HepG2 (cell line): ENCODE results near the gene GOLGA7B. TPM values are rescaled to one million over a fixed set of nuclear protein-coding genes. Genes with fewer than 3 reads are reported as not detected.
A peak's percentile ranks its signal among the peaks of the same experiment; 100 is the strongest.

Experiments
- ATAC-seq: fragments of 200-7000 bp; cut with Tn5 transposase; 3 replicates; pipeline ENCODE4 v1.9.1; 2020; ENCODE audit warnings: mild to moderate bottlenecking, moderate library complexity
- BruUV-seq: library from RNA; stranded (reverse); fragments of 400-500 nt; replicated peaks from 2 replicates; lab custom pipeline; 2021; lab: Mats Ljungman, UMichigan
- CTCF ChIA-PET: fragments of 300-600 bp; formaldehyde crosslinking; extraction: SDS; loops from one replicate; lab custom pipeline; 2021; ENCODE audit warnings: low total read pairs, inconsistent platforms, low intra/inter-chr PET ratio; lab: Yijun Ruan, JAX
- POLR2A ChIA-PET: fragments of 350-600 bp; sonication (Branson Sonifier 250); formaldehyde crosslinking; loops from one replicate; lab custom pipeline; 2020; ENCODE audit warnings: antibody characterized with exemption, inconsistent platforms; lab: Yijun Ruan, JAX
- DNase-seq: peaks from one replicate; pipeline ENCODE4 v3.0.0-alpha.2; 2015; ENCODE audit warnings: low spot score
- FAIRE-seq: peaks from 3 replicates; lab custom pipeline; 2011; peaks lifted over from hg19 to GRCh38; lab: Jason Lieb, UNC
- H2AFZ ChIP-seq: one replicate; pipeline ENCODE4 v1.6.1; 2011; ENCODE audit warnings: low read length, inconsistent platforms
- H3K27ac ChIP-seq: fragments of 300-600 bp; 3 replicates; pipeline ENCODE4 v1.8.0; 2011; ENCODE audit warnings: mixed run types, mild to moderate bottlenecking, mixed read lengths, low read length, inconsistent platforms; ENCODE audit not compliant: insufficient read depth; ENCODE audit errors: extremely low read length
- H3K27me3 ChIP-seq, 2 experiments: fragments of 200-600 bp in 1 of 2; 2 replicates in 1 of 2; 3 replicates in 1 of 2; pipeline versions ENCODE4 v1.6.0 to v1.8.0; 2011; ENCODE audit warnings: low read length in 2 of 2, mild to moderate bottlenecking in 2 of 2, moderate library complexity in 2 of 2, inconsistent platforms in 1 of 2; ENCODE audit not compliant: insufficient read depth in 2 of 2, control insufficient read depth in 1 of 2
- H3K36me3 ChIP-seq, 2 experiments: fragments of 200-600 bp in 1 of 2; replicated peaks in 1 of 2; 2 replicates in 1 of 2; 3 replicates in 1 of 2; pipeline versions ENCODE4 v1.5.1 to v1.8.0; 2011; ENCODE audit warnings: low read length in 2 of 2, inconsistent platforms in 1 of 2; ENCODE audit not compliant: insufficient read depth in 2 of 2, control insufficient read depth in 1 of 2
- H3K4me1 ChIP-seq: 2 replicates; pipeline ENCODE4 v1.5.1; 2012; ENCODE audit warnings: low read length, inconsistent platforms; ENCODE audit not compliant: insufficient read depth
- H3K4me2 ChIP-seq: 2 replicates; pipeline ENCODE4 v1.6.0; 2011; ENCODE audit warnings: low read depth, low read length, inconsistent platforms
- H3K4me3 ChIP-seq, 3 experiments: fragments of 200-600 bp in 1 of 3; sonication (generic), shearing (Covaris generic) in 1 of 3; replicated peaks in 1 of 3; 2 replicates each; pipeline ENCODE4 v1.5.1; 2011 to 2016; ENCODE audit warnings: low read length in 3 of 3, inconsistent platforms in 2 of 3, low read depth in 2 of 3, mild to moderate bottlenecking in 2 of 3, control low read depth in 1 of 3, mixed read lengths in 1 of 3; ENCODE audit not compliant: insufficient read depth in 1 of 3
- H3K79me2 ChIP-seq: one replicate; pipeline ENCODE4 v1.6.1; 2011; ENCODE audit warnings: low read length, inconsistent platforms; ENCODE audit not compliant: insufficient read depth
- H3K9ac ChIP-seq: 2 replicates; pipeline ENCODE4 v1.6.0; 2011; ENCODE audit warnings: mild to moderate bottlenecking, low read depth, low read length, inconsistent platforms; ENCODE audit not compliant: insufficient read depth
- H3K9me3 ChIP-seq: 2 replicates; pipeline ENCODE4 v1.5.1; 2012; ENCODE audit warnings: mild to moderate bottlenecking, low read length
- H4K20me1 ChIP-seq: 2 replicates; pipeline ENCODE4 v1.6.0; 2011; ENCODE audit warnings: inconsistent platforms, mild to moderate bottlenecking, low read length, moderate library complexity; ENCODE audit not compliant: insufficient read depth
- FOSL2 ChIP-seq: sonication (generic); formaldehyde crosslinking; IDR thresholded peaks from 2 replicates; pipeline ENCODE4 v1.4.0; 2020; ENCODE audit warnings: missing genetic modification reagents
- RXRA ChIP-seq: sonication (generic); formaldehyde crosslinking; IDR thresholded peaks from 2 replicates; pipeline ENCODE4 v1.5.1; 2020; ENCODE audit warnings: missing genetic modification reagents
- SMAD9 ChIP-seq: sonication (generic); formaldehyde crosslinking; IDR thresholded peaks from 2 replicates; pipeline ENCODE4 v1.5.1; 2020; ENCODE audit warnings: mild to moderate bottlenecking, missing genetic modification reagents
- TAF15 ChIP-seq: fragments of 200-400 bp; formaldehyde crosslinking; IDR thresholded peaks from one replicate; pipeline ENCODE4 v1.6.1; 2018; ENCODE audit warnings: mild to moderate bottlenecking, low read depth, low read length; ENCODE audit not compliant: poor library complexity, severe bottlenecking
- ZNF414 ChIP-seq: sonication (generic); formaldehyde crosslinking; IDR thresholded peaks from 2 replicates; pipeline ENCODE4 v1.5.0; 2020; ENCODE audit warnings: missing genetic modification reagents
- ZNF720 ChIP-seq: sonication (generic); formaldehyde crosslinking; IDR thresholded peaks from 2 replicates; pipeline ENCODE4 v1.4.0; 2020; ENCODE audit warnings: missing genetic modification reagents
- ZNF83 ChIP-seq: sonication (generic); formaldehyde crosslinking; IDR thresholded peaks from 2 replicates; pipeline ENCODE4 v1.4.0; 2020; ENCODE audit warnings: missing genetic modification reagents, mild to moderate bottlenecking, borderline replicate concordance
- WGBS: methylation state at CpG from one replicate; pipeline ENCODE4 v1.1.6; 2017; ENCODE audit warnings: low lambda C conversion rate; 5-methylcytosine and 5-hydroxymethylcytosine counted together
- in situ Hi-C: cut with HindIII; loops from 2 replicates; pipeline ENCODE4 v1.10.0; 2017; ENCODE audit warnings: low pct_unique_long_range_greater_than_20kb; ENCODE audit not compliant: extremely low pct_ligation_motif_present
- intact Hi-C: fragments of 100-400 bp; cut with micrococcal nuclease; formaldehyde crosslinking; loops from one replicate; pipeline ENCODE4 v1.10.0; 2022; ENCODE audit not compliant: unreplicated experiment
- polyA plus RNA-seq, 8 experiments: library from polyadenylated mRNA; depleted of rRNA in 3 of 8; stranded (reverse) in 7 of 8; unstranded in 1 of 8; fragments of >200 nt; fragmentation: Illumina TruSeq in 4 of 8; extraction: Trizol in 4 of 8; gene quantifications; 2 replicates each; pipeline versions ENCODE4 v1.2.1 to v1.2.3, GENCODE V29; 2011 to 2016; ENCODE audit warnings: low read depth in 4 of 8, missing spikeins in 1 of 8, mixed read lengths in 1 of 8; ENCODE audit not compliant: insufficient read depth in 1 of 8
- total RNA-seq, 5 experiments: library from RNA; depleted of rRNA; stranded (reverse); fragments of >200 nt; fragmentation: Illumina TruSeq; extraction: Trizol; gene quantifications; 2 replicates each; pipeline ENCODE4 v1.2.3, GENCODE V29; 2016; ENCODE audit warnings: low read depth in 1 of 5

Gene GOLGA7B
- total and polyA plus RNA-seq, 2 of the 13 experiments (the other 11 are each of a cell fraction or from before 2014, with no cell fraction given), result not detected

- FAIRE-seq, result no peak
- Histone ChIP-seq H3K27me3 (peaks cover 4 to 16% of the 10 kb centered on the region in 2 experiments), H3K4me3 (no peak overlapping the region), H3K79me2 (no peaks in the 10 kb centered on the region), H3K36me3 (no peaks in the 10 kb centered on the region), H3K27ac (no peak overlapping the region), H4K20me1 (no peaks in the 10 kb centered on the region), H3K4me1 (peaks cover 13% of the 10 kb centered on the region), H2AFZ (no peak overlapping the region), H3K4me2 (no peak overlapping the region), H3K9me3 (no peaks in the 10 kb centered on the region), H3K9ac (no peak overlapping the region)
- in situ Hi-C loops (no loop called here), intact Hi-C loops (no loop called here)
- CTCF ChIA-PET, result no interaction called here
- no peak for ATAC-seq
- WGBS, result 11% methylated on average over 7 of the region's 7 CpGs
- peak; percentile 9 for DNase-seq
- BruUV-seq, result no TSS peak
- POLR2A ChIA-PET, result no interaction called here
- TF ChIP-seq SMAD9 (CRISPR knock-in tag) (no peak), TAF15 (no peak), ZNF414 (no peak), ZNF83 (CRISPR knock-in tag) (no peak), FOSL2 (CRISPR knock-in tag) (peak; percentile 45)
Observed at GRCh38 chr10:97810446-97810845, 39.2 kb upstream of the GOLGA7B start.

GRCh38 chr10:97811958-97812357 lies 37.7 kb upstream of the GOLGA7B start:
- no peak overlapping the region for H3K4me2 ChIP-seq
- no peak overlapping the region for H2AFZ ChIP-seq
- CTCF ChIA-PET, result no interaction called here
- no peak overlapping the region for H3K9ac ChIP-seq
- H4K20me1 ChIP-seq, result no peaks in the 10 kb centered on the region
- no peak overlapping the region for H3K4me3 ChIP-seq
- no peaks in the 10 kb centered on the region for H3K9me3 ChIP-seq
- no TSS peak for BruUV-seq
- DNase-seq (no peak), ATAC-seq (no peak), FAIRE-seq (no peak)
- H3K4me1 ChIP-seq, result peaks cover 13% of the 10 kb centered on the region
- TF ChIP-seq RXRA (CRISPR knock-in tag), result no peak
- no peak for TF ChIP-seq ZNF720
- no peak overlapping the region for H3K27ac ChIP-seq
- H3K79me2 ChIP-seq, result no peaks in the 10 kb centered on the region
- in situ Hi-C loops, result no loop called here
- H3K36me3 ChIP-seq, result no peaks in the 10 kb centered on the region
- intact Hi-C loops, result no loop called here
- POLR2A ChIA-PET, result no interaction called here
- WGBS, result 9% methylated on average over 3 of the region's 3 CpGs
- peaks cover 4 to 18% of the 10 kb centered on the region in 2 experiments for H3K27me3 ChIP-seq
